ENCODE measurements around the gene PIP.
"Not testable (repeated sequence)": the region's sequence is repeated elsewhere in the genome, so short reads cannot be mapped to it uniquely, and the experiment has no call there.

The PIP gene

GRCh38 chr7:143171697-143172096, 39.8 kb downstream of the PIP start:
- TF ChIP-seq POLR2AphosphoS5 (IDR thresholded peaks at IDR 0.05; ENCODE audit: borderline replicate concordance, low read depth, low read length), result no peak
- no peak for TF ChIP-seq EZH2 (IDR thresholded peaks at IDR 0.05)
- no peak for TF ChIP-seq FOXP2 (optimal IDR thresholded peaks at IDR 0.05; ENCODE audit: control extremely low read depth, extremely low read length, insufficient read depth)
- no peak overlapping the region for H3K27ac ChIP-seq
- H3K36me3 ChIP-seq (ENCODE audit: insufficient read depth, low read length), result no peaks in the 10 kb centered on the region
- H3K9me3 ChIP-seq (ENCODE audit: low read depth, low read length), result no peaks in the 10 kb centered on the region
- H3K4me3 ChIP-seq, result no peak overlapping the region
- H3K9ac ChIP-seq (ENCODE audit: insufficient read length), result no peak overlapping the region
- DNase-seq (ENCODE audit: low read depth, low spot score), result no peak

- no peak overlapping the region for H3K9ac ChIP-seq (ENCODE audit: insufficient read length)
Measured at GRCh38 chr7:143172354-143172753, 40.5 kb downstream of the PIP start.

GRCh38 chr7:143176128-143176527, 44.3 kb downstream of the PIP start:
- DNase-seq (ENCODE audit: low read depth, low spot score), result no peak
- no peak for TF ChIP-seq EZH2 (IDR thresholded peaks at IDR 0.05)
- no peak for TF ChIP-seq FOXP2 (optimal IDR thresholded peaks at IDR 0.05; ENCODE audit: control extremely low read depth, extremely low read length, insufficient read depth)
- no peak for TF ChIP-seq POLR2AphosphoS5 (IDR thresholded peaks at IDR 0.05; ENCODE audit: borderline replicate concordance, low read depth, low read length)
- Histone ChIP-seq H3K27ac (no peak overlapping the region), H3K9me3 (ENCODE audit: low read depth, low read length) (no peaks in the 10 kb centered on the region), H3K9ac (ENCODE audit: insufficient read length) (no peak overlapping the region), H3K4me3 (no peak overlapping the region), H3K36me3 (ENCODE audit: insufficient read depth, low read length) (no peaks in the 10 kb centered on the region)

More at GRCh38 chr7:143172354-143172753, 40.5 kb downstream of the PIP start:
- Histone ChIP-seq H3K36me3 (ENCODE audit: insufficient read depth, low read length) (no peaks in the 10 kb centered on the region), H3K4me3 (no peak overlapping the region), H3K27ac (no peak overlapping the region), H3K9me3 (ENCODE audit: low read depth, low read length) (no peaks in the 10 kb centered on the region)
- no peak for DNase-seq (ENCODE audit: low read depth, low spot score)
- no peak for TF ChIP-seq FOXP2 (optimal IDR thresholded peaks at IDR 0.05; ENCODE audit: control extremely low read depth, extremely low read length, insufficient read depth)
- no peak for TF ChIP-seq EZH2 (IDR thresholded peaks at IDR 0.05)
- no peak for TF ChIP-seq POLR2AphosphoS5 (IDR thresholded peaks at IDR 0.05; ENCODE audit: borderline replicate concordance, low read depth, low read length)

- H3K4me3 ChIP-seq, result no peak overlapping the region
- TF ChIP-seq FOXP2 (optimal IDR thresholded peaks at IDR 0.05; ENCODE audit: control extremely low read depth, extremely low read length, insufficient read depth) (no peak), POLR2AphosphoS5 (IDR thresholded peaks at IDR 0.05; ENCODE audit: borderline replicate concordance, low read depth, low read length) (no peak)
- H3K9me3 ChIP-seq (ENCODE audit: low read depth, low read length), result no peaks in the 10 kb centered on the region
- no peak overlapping the region for H3K27ac ChIP-seq
- no peaks in the 10 kb centered on the region for H3K36me3 ChIP-seq (ENCODE audit: insufficient read depth, low read length)
- H3K9ac ChIP-seq (ENCODE audit: insufficient read length), result no peak overlapping the region
- DNase-seq (ENCODE audit: low read depth, low spot score), result no peak
Measured at GRCh38 chr7:143177374-143178119, 45.7 kb downstream of the PIP start.

- H3K36me3 ChIP-seq (ENCODE audit: insufficient read depth, low read length); H3K9me3 ChIP-seq (ENCODE audit: low read depth, low read length); H3K4me3 ChIP-seq; H3K27ac ChIP-seq; DNase-seq (ENCODE audit: low read depth, low spot score); H3K9ac ChIP-seq (ENCODE audit: insufficient read length): not testable (repeated sequence)
Measured at GRCh38 chr7:143180771-143181170, 48.9 kb downstream of the PIP start.

GRCh38 chr7:143181349-143181748, 49.5 kb downstream of the PIP start:
- Histone ChIP-seq H3K27ac (no peak overlapping the region), H3K4me3 (no peak overlapping the region), H3K36me3 (ENCODE audit: insufficient read depth, low read length) (no peaks in the 10 kb centered on the region), H3K9ac (ENCODE audit: insufficient read length) (no peak overlapping the region), H3K9me3 (ENCODE audit: low read depth, low read length) (no peaks in the 10 kb centered on the region)
- no peak for TF ChIP-seq POLR2AphosphoS5 (IDR thresholded peaks at IDR 0.05; ENCODE audit: borderline replicate concordance, low read depth, low read length)
- TF ChIP-seq EZH2 (IDR thresholded peaks at IDR 0.05), result no peak
- TF ChIP-seq FOXP2 (optimal IDR thresholded peaks at IDR 0.05; ENCODE audit: control extremely low read depth, extremely low read length, insufficient read depth), result no peak
- DNase-seq (ENCODE audit: low read depth, low spot score), result no peak

- no peak for TF ChIP-seq EZH2 (IDR thresholded peaks at IDR 0.05)
- TF ChIP-seq FOXP2 (optimal IDR thresholded peaks at IDR 0.05; ENCODE audit: control extremely low read depth, extremely low read length, insufficient read depth), result no peak
- no peak for TF ChIP-seq POLR2AphosphoS5 (IDR thresholded peaks at IDR 0.05; ENCODE audit: borderline replicate concordance, low read depth, low read length)
Measured at GRCh38 chr7:143183024-143183423, 51.1 kb downstream of the PIP start, which contains the start of gene TAS2R39. Gene TAS2R39 (plus strand): TSS chr7:143183419. CDS start chr7:143183419, 0 bp downstream.

GRCh38 chr7:143185551-143185950, 53.7 kb downstream of the PIP start:
- no peaks in the 10 kb centered on the region for H3K9me3 ChIP-seq (ENCODE audit: low read depth, low read length)
- no peaks in the 10 kb centered on the region for H3K36me3 ChIP-seq (ENCODE audit: insufficient read depth, low read length)
- TF ChIP-seq POLR2AphosphoS5 (IDR thresholded peaks at IDR 0.05; ENCODE audit: borderline replicate concordance, low read depth, low read length) (no peak), FOXP2 (optimal IDR thresholded peaks at IDR 0.05; ENCODE audit: control extremely low read depth, extremely low read length, insufficient read depth) (no peak), EZH2 (IDR thresholded peaks at IDR 0.05) (no peak)
- no peak overlapping the region for H3K27ac ChIP-seq
- no peak overlapping the region for H3K4me3 ChIP-seq
- DNase-seq (ENCODE audit: low read depth, low spot score), result no peak
- H3K9ac ChIP-seq (ENCODE audit: insufficient read length), result no peak overlapping the region

More at GRCh38 chr7:143183024-143183423, 51.1 kb downstream of the PIP start, which contains the start of gene TAS2R39:
- Histone ChIP-seq H3K9me3 (ENCODE audit: low read depth, low read length) (no peaks in the 10 kb centered on the region), H3K9ac (ENCODE audit: insufficient read length) (no peak within 1 kb of the TSS), H3K36me3 (ENCODE audit: insufficient read depth, low read length) (no peaks in the 10 kb centered on the region), H3K27ac (no peak within 1 kb of the TSS), H3K4me3 (no peak within 1 kb of the TSS)
- DNase-seq (ENCODE audit: low read depth, low spot score), result no peak

- no peak overlapping the region for H3K27ac ChIP-seq
- TF ChIP-seq POLR2AphosphoS5 (IDR thresholded peaks at IDR 0.05; ENCODE audit: borderline replicate concordance, low read depth, low read length) (no peak), EZH2 (IDR thresholded peaks at IDR 0.05) (no peak), FOXP2 (optimal IDR thresholded peaks at IDR 0.05; ENCODE audit: control extremely low read depth, extremely low read length, insufficient read depth) (no peak)
- H3K9me3 ChIP-seq (ENCODE audit: low read depth, low read length), result no peaks in the 10 kb centered on the region
- DNase-seq (ENCODE audit: low read depth, low spot score), result no peak
- H3K4me3 ChIP-seq, result no peak overlapping the region
- H3K36me3 ChIP-seq (ENCODE audit: insufficient read depth, low read length), result no peaks in the 10 kb centered on the region
- no peak overlapping the region for H3K9ac ChIP-seq (ENCODE audit: insufficient read length)
Measured at GRCh38 chr7:143188994-143189393, 57.1 kb downstream of the PIP start.

Data from SK-N-MC (cell line).